ENCODE results near the gene AGAP1.

The AGAP1 gene

GRCh38 chr2:235723371-235723770, 229.5 kb downstream of the AGAP1 start:
- no peak for DNase-seq

- DNase-seq = no peak
Observed at GRCh38 chr2:235723811-235724465, 230.1 kb downstream of the AGAP1 start.

- no peak for DNase-seq
Observed at GRCh38 chr2:235725016-235725489, 231.2 kb downstream of the AGAP1 start.

- no peak for DNase-seq
Observed at GRCh38 chr2:235725841-235726240, 232.0 kb downstream of the AGAP1 start.

GRCh38 chr2:235726554-235726953, 232.7 kb downstream of the AGAP1 start:
- no peak for DNase-seq

- DNase-seq = no peak
Observed at GRCh38 chr2:235727174-235727573, 233.3 kb downstream of the AGAP1 start.

- DNase-seq = no peak
Observed at GRCh38 chr2:235727891-235728799, 234.3 kb downstream of the AGAP1 start.

GRCh38 chr2:235728800-235729556, 235.1 kb downstream of the AGAP1 start:
- no peak for DNase-seq

- no peak for DNase-seq
Observed at GRCh38 chr2:235729557-235729947, 235.7 kb downstream of the AGAP1 start.

- no peak for DNase-seq
Observed at GRCh38 chr2:235730115-235730514, 236.3 kb downstream of the AGAP1 start.

- no peak for DNase-seq
Observed at GRCh38 chr2:235733761-235734160, 239.9 kb downstream of the AGAP1 start.

GRCh38 chr2:235734168-235734567, 240.3 kb downstream of the AGAP1 start:
- DNase-seq = no peak

GRCh38 chr2:235734688-235735231, 240.9 kb downstream of the AGAP1 start:
- no peak for DNase-seq

GRCh38 chr2:235737396-235737795, 243.6 kb downstream of the AGAP1 start:
- no peak for DNase-seq

- DNase-seq = no peak
Observed at GRCh38 chr2:235737840-235738239, 244.0 kb downstream of the AGAP1 start.

GRCh38 chr2:235739704-235740415, 246.0 kb downstream of the AGAP1 start:
- no peak for DNase-seq

- peak; percentile 64 for DNase-seq
Observed at GRCh38 chr2:235740821-235741220, 247.0 kb downstream of the AGAP1 start.

GRCh38 chr2:235744161-235744560, 250.3 kb downstream of the AGAP1 start:
- DNase-seq = no peak

GRCh38 chr2:235745597-235745996, 251.8 kb downstream of the AGAP1 start:
- no peak for DNase-seq

GRCh38 chr2:235746257-235746934, 252.6 kb downstream of the AGAP1 start:
- peak; percentile 84 for DNase-seq

GRCh38 chr2:235747001-235747785, 253.3 kb downstream of the AGAP1 start:
- DNase-seq = no peak

Data from DMS53 (cell line).